NCI-H1930 (cell line): Measurements from ENCODE around the gene CCER1.
"Not testable (repeated sequence)": the region's sequence is repeated elsewhere in the genome, so short reads cannot be mapped to it uniquely, and the experiment has no call there.

Source experiments
- DNase-seq, 2 experiments: peaks; one replicate each; lab custom pipeline; 2025; lab: John Stamatoyannopoulos, UW

The CCER1 gene

DNA sequence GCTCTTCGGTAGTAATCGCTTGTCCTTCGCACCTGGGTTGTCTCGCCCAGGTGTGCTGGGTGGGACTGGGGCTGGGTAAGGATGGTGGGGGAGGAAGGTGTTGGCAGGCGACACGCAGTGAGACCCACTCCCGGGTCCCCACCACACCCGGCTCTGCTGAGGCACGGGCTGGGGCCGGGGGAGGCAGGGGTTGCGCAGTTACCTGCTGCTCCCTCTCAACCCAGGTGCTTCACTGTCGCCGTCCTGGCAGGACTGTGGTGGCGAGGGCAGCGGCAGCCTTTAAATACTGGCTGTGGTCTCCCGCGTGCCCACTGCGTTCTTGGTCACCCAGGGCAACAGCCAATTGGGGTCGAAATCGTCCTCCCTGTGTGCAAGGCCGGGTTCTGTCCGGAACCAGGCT is at the start of gene CCER1:
TSS of gene CCER1 (minus strand) at position 256 of the 400 bp plus-strand sequence. CDS start 434 bp downstream, outside the sequence.
- DNase-seq = no peak

DNA sequence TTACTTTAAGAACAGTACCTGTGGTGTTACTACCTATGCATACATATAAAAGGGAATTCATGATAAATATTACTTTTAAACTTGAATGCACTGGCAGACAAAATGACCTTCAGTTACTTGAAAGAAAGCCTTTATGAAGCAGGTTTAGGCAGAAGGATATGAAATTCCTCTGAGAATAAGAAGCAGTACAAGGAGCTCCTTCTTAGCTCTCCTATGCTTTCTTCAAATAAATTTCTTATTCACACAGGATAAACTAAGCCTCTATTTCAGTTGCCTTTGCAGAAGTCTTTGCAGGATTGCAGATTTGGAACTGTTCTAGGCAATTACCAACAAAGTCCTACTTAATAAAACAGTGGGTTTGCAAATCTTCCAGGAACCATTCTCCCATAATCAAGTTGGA is 48.8 kb upstream of the CCER1 start:
- DNase-seq = no peak

GRCh38 chr12:91001306-91001705 is 46.3 kb upstream of the CCER1 start:
- DNase-seq = no peak

- DNase-seq = no peak
These were observed 45.0 kb upstream of the CCER1 start for GRCh38 chr12:90999966-91000365.

GRCh38 chr12:90999527-90999926 is 44.6 kb upstream of the CCER1 start:
- DNase-seq = no peak

GRCh38 chr12:90995010-90995409 is 40.0 kb upstream of the CCER1 start:
- DNase-seq = no peak

GRCh38 chr12:90991952-90992465 is 37.0 kb upstream of the CCER1 start:
- no peak for DNase-seq

- DNase-seq = no peak
These were observed 35.6 kb upstream of the CCER1 start for GRCh38 chr12:90990611-90991010.

GRCh38 chr12:90989686-90990111 is 34.7 kb upstream of the CCER1 start:
- no peak for DNase-seq

- no peak for DNase-seq
These were observed 32.5 kb upstream of the CCER1 start for GRCh38 chr12:90987520-90987919.

- DNase-seq = no peak
These were observed 32.1 kb upstream of the CCER1 start for GRCh38 chr12:90987101-90987500.

DNA sequence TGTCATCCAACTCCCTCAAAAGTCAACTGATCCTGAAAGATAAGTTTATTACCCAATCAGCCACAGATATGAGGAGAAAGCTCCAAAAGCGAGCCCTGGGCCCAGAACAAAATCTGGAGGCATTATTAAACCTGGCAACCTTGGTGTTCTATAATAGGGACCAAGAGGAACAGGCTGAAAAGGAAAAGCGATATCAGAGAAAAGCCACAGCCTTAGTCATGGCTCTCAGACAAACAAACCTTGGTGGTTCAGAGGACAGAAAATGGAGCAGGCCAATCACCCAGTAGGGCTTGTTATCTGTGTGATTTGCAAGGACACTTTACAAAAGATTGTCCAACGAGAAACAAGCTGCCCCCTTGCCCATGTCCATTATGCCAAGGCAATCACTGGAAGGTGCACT is 30.4 kb upstream of the CCER1 start:
- DNase-seq = not testable (repeated sequence)

DNA sequence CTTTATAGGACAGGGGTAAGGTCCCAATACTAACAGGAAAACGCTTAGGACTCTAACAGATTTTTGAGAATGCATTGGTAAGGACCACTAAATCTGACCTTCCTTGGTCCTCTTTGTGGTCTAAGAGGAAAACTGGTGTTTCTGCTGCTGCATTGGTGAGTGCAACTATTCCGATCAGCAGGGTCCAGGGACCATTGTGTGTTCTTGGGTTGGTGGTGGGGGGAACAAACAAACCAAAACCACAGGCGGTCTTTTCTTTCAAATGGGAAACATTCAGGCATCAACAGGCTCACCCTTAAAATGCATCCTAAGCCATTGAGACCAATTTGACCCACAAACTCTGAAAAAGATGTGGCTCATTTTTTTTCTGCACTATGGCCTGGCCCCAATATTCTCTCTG is 29.1 kb upstream of the CCER1 start:
- DNase-seq = no peak

- no peak for DNase-seq
These were observed 27.2 kb upstream of the CCER1 start for GRCh38 chr12:90982170-90982569.

GRCh38 chr12:90979951-90980350 is 25.0 kb upstream of the CCER1 start:
- DNase-seq = no peak

GRCh38 chr12:90979019-90979418 is 24.0 kb upstream of the CCER1 start:
- DNase-seq = no peak

GRCh38 chr12:90978117-90978770 is 23.3 kb upstream of the CCER1 start:
- DNase-seq = peak; percentile 33 to 34

DNA sequence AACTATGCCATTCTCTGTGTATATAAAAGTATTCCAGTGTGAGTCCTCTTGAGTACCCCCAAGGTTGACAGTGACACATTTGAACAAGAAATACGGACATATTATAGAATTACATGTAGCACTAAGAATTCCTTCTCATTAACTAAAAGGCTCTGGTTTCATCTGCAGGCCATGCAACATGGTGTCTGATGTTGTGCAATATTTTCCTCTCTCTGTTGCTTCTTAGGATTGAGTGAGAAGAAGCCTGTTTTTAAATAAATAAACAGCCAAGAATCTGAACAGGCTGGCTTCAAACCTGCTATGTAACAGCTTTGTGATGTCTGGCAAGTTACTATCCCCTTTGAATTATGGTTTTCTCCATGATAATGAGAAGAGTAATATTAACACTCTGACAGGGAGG is 22.2 kb upstream of the CCER1 start:
- DNase-seq = no peak

DNA sequence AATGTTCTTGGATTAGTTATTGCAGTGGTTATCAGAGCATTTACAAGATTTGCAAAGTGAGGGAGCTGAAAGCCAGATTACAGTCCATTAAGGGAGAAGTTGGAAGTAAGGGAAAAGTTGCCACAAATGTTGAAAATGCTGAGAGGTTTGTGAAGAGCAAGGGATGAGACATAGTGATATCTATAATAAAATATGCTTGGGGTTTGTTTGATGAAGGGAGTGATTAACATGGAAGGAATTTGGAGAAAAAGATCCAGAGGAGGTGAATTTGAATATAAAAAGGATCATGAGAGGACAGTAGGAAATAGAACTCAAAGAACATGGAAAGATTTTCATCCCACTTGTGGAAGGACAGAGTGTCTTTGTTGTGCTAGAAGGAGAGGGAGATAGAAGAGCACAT is 19.3 kb upstream of the CCER1 start:
- no peak for DNase-seq

DNA sequence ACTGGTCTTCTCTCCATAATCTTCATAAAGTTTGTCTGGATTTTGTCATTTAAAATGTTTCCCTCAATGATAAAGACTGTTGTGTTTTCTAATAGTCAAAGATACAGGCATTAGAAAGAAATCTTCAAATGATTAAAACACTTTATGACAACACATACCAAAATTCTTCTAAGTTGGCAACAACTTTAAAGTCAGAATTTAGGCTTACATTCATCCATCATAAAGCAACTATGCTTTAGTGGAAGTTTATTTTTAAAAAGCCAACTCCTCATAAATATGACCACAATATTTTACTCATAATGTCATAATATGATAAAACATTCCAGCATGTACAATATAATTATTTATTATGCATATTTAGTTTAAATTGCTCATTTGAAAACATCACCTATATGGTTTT is 17.2 kb upstream of the CCER1 start:
- no peak for DNase-seq

- DNase-seq = no peak
These were observed 15.9 kb upstream of the CCER1 start for GRCh38 chr12:90970911-90971310.

DNA sequence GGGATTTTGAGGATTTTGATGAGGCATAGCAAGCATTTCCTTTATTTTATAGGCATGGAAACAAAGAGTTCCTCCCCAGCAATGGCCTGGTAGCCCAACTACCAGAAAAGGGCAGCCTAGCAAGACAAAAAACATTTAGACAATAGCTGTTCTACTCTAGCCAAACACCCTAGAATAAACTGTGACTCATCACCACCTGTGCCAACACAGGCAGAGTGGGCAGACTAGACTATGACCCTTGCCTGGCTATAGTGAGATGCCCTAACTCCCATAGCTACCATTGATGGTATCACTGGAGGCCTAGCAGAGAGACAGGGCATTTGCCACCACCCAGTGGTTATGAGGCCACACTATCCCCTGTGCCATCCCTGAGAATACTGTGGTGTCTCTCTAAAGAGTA is 15.5 kb upstream of the CCER1 start:
- DNase-seq = no peak

DNA sequence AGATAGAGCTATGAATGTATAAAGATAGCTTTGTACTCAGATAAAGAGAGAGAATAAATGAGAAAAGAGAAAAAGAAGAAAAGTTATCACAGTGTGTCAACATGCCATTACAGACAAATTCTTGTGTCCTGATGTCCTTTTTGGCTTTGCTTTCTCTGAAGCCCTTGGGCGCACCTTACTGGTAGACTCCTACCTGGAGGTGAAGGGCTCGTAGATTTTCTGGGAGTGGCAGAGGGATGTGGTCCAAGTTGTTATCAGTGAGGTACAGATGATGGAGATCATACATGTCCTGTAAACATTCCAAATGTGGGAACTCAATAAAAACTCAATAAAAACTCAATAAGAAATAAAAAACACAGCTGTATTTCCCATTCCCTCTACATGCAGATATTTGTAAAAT is 14.9 kb upstream of the CCER1 start:
- DNase-seq = no peak

- no peak for DNase-seq
These were observed 14.4 kb upstream of the CCER1 start for GRCh38 chr12:90969346-90969745.
